GM21529 (cell line): ENCODE results near the gene RELCH.

Source experiments
- ATAC-seq: cut with Tn5 transposase; IDR thresholded peaks from one replicate; pipeline ENCODE4 v1.9.1; 2021; ENCODE audit not compliant: unreplicated experiment

The RELCH gene

GRCh38 chr18:62249478-62250097 lies 62.5 kb downstream of the RELCH start:
- no peak for ATAC-seq

- no peak for ATAC-seq
These were observed 63.4 kb downstream of the RELCH start for GRCh38 chr18:62250475-62250874.

DNA sequence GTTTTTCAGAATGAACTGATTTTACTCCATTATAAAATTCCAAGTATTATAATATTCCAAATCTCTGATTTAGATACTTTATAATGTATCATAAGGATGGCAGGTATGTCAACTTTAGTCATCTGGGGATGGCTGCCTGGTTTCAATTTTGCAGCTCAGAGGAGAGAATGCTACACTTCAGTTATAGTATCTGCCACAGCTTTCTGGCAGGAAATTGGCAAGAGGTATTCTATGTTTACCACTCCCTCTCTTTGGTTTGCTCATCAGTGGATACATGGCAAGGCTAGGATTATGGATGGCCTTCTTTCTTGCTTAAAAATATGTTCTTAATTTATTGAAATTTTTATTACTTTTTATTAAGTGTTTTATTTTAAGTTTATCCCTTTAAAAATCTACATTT lies 71.0 kb downstream of the RELCH start:
- no peak for ATAC-seq

DNA sequence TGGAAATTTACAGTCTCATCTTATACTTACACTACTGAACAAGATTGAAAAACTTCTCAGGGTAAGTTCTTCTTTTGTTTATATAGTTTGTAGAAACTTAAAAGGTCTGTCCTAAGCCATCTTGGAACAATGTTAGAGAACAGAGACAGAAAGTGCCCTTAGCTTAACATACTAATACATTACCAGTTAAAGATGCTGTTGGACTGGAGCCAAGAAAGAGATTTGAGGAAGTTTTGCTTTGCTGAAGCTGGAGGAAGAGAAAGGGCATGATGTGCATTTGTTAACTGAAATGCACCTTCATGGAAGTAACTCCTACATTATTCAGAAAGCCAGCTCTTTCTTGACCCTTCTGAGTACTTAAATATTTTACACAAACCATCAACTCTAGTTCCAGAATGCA lies 71.6 kb downstream of the RELCH start:
- no peak for ATAC-seq

GRCh38 chr18:62262061-62262460 lies 75.0 kb downstream of the RELCH start:
- no peak for ATAC-seq

GRCh38 chr18:62264984-62265383 lies 77.9 kb downstream of the RELCH start:
- no peak for ATAC-seq

- no peak for ATAC-seq
These were observed 90.0 kb downstream of the RELCH start for GRCh38 chr18:62277045-62277444.

DNA sequence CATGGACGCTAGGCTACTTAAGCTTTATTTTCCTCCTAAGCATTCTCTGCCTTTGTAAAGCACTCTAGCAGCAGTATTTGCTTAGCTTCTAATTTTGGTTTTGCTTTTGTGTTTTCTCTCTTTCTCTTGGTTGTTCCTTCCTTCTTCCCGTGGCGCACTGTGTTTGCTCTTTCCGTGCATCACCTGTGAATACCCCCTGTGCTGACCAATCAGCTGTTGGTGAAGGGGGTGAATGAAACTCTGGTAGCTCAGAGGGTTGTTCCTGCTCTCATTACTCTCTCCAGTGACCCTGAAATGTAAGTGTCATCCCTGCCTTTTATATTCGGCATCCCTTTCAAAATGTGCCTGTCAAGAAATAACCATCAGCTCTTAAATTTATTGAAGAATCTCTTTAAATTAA lies 92.5 kb downstream of the RELCH start:
- no peak for ATAC-seq

- no peak for ATAC-seq
These were observed 93.0 kb downstream of the RELCH start for GRCh38 chr18:62280058-62280457.

DNA sequence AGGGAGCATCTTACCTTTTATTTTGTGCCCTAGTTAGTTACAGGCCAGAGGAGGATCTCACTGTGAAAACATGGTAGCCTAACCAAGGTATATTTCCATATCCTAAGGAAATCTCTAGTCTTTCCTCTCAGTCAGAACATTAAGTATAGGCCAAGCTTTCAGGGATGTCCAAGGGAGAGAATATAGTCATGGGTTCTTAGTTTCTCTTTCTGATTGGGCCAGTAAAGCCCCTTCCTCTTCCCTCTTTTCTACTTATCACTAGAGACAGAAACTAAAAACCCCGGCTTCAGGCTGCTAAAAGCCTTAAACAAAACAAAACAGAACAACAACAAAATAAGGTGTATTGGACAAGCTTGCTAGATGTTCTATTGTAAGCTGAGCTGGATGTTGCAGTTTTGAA lies 93.7 kb downstream of the RELCH start:
- no peak for ATAC-seq

GRCh38 chr18:62281684-62282083 lies 94.6 kb downstream of the RELCH start:
- ATAC-seq = peak; percentile 48

DNA sequence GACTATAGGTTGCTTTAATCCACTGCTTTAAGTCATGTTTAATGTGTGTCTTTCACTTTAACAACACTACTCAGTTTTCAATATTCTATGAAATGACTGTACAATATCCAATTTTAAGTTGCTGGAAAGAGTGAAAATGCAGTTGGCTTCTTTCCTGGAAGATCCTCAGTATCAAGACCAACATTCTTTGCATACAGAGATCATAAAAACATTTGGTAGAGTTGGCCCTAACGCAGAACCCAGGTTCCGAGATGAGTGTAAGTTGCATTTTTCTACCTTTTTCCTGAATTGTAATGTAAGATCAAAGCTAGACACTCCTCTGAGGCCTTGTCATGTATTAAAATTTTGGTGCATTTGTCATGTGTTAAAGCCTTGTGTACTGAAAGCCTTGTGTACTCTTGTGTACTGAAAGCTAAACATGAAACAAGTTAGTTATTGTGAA lies 95.2 kb downstream of the RELCH start:
- ATAC-seq = no peak

DNA sequence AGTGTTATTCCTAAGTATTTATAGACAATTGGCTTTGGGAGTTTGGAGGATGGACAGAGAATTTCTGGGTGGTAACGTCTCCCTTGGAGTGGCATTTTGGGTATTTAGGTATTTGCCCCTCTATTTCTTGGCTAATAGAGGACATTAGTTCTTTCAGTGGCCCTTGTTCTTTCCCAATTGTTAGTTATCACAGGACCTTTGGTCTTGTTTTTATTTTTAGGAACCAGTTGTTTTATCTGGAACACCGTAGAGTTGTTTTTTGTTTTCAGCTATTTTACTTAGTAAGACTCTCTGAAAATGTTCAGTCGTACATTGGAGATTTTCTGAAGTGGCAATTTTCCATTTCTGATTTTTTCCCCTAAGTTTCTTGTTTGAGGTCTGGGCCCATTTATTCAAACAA lies 97.6 kb downstream of the RELCH start:
- ATAC-seq = no peak

GRCh38 chr18:62285281-62285680 lies 98.2 kb downstream of the RELCH start:
- no peak for ATAC-seq

DNA sequence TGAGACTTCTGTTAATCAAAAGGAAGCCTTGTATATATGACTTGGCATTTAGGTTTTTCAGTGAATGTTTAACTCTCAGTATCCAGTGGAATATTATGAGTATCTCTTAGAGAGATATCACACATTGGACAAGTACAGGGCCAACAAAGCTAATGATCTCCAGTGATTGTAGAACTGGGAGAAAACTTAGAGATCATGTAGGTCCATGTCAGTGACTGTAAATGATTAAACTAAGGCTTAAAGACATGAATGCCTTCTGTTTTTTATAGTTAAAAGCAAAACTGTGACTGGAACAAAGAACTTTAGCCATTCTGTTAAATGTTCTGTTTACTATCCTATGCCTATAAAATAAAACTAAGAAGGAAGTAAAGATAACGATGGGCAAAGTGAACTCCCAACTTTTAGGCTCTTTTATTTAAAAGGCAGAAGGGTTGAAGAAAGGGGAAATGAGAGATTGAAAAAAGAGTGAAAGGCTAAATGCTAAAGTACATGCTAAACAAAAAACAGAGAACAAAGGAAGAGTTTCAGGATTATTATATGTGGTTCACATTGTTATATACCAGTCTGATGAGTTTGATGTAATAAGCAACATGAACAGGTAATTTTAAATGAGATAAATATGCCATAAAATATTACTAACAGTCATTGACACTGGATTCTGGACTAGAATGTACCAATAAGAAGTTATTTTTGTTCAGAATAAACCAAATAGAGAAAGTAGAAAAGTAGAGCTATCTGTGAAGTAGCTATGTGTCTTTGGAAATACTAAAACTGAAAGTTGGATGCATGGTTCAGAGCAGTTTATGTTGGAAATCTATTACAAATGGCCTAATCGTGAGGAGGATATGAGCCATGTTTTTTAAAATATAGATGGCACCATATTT lies 101.0 kb downstream of the RELCH start:
- peak; percentile 40 for ATAC-seq

DNA sequence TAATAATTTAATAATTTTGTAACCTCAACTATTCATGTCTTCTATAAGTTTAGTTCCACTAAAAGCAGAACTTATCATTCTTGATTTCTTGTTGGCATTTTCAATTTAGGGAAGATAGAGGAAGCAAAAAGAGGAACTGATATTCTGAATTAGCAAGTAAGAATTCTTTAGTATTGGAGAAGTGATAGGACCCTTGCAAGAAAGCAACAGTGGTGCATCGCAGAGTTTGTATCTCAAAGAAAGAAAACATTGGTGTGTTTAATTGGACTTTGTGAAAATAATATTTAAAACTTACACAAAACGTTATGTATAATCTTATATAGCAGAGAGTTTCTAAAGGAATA lies 101.6 kb downstream of the RELCH start:
- ATAC-seq = peak; percentile 72

GRCh38 chr18:62289047-62289446 lies 102.0 kb downstream of the RELCH start:
- peak; percentile 47 for ATAC-seq

DNA sequence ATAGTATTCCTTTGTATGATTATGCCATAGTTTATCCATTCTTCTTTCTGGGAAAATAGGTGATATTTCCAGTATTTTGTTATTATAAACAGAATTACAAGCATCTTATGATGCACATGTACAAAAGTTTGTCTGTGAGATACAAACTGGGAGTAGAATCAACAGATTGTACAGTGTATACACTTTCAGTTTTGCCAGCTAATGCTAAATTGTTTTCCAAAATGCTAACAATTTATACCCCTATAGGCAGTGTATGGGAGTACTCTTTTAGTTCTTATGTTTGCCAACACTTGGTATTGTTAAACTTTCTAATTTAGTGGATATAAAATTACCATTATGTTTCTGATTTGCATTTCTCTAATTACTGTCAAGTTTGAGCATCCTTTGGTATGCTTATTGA lies 107.0 kb downstream of the RELCH start:
- no peak for ATAC-seq

DNA sequence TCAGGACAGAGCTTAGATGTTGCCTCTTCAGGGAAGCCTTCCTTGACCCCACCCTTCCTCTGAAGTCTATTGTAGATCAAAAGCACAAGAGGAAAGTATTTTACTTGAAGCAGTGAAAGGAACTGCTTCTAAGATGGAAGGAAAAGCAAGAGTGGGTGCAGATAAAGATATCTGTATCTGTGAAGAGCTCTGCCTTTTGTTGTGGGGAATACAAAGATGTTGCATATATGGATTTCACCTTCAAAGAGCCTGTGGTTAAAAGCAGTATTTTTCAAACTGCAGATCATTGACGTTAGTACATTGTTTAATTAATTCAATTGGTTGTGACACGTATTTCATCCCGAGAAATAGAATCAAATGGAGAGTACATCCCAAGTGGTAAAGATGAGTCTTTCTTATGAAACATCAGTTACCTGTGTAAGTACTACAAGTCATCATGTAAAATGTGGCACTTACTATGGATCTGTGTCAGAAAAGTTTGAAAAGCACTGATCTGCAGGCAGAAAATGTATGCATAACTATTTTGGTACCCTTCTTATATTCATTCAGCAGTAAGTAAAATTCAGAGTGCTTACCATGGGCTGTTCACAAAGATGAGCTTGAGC lies 113.4 kb downstream of the RELCH start:
- no peak for ATAC-seq

GRCh38 chr18:62301322-62301721 lies 114.3 kb downstream of the RELCH start:
- no peak for ATAC-seq

DNA sequence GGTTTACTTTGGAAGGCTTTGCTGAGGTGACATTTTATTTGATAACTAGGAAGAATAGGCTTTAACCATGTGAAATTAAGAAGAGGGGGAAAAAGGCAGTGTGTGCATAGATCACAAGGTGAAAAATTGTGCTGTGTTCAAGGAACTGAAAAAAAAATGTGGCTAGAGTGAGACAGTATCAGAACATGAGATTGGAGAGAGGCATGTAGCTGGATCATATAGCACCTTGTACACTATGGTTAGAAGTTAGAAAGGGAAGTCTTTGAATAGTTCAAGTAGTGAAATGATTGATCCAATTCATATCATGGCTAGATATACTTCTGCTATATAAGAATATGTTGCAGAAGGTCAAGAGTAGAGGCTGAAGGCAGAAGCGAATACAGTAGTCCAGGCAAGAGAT lies 125.8 kb downstream of the RELCH start:
- no peak for ATAC-seq
